KBM-7 (cell line): ENCODE results near the gene TAGLN3.

Source experiments
- DNase-seq: peaks from one replicate; pipeline ENCODE4 v3.0.0-alpha.2; 2015
- in situ Hi-C: fragments of 300-500 bp; cut with MboI; formaldehyde crosslinking; loops from 2 replicates; pipeline ENCODE4 v1.14.3; 2020; ENCODE audit warnings: low sequenced_read_pairs, low pct_unique_long_range_greater_than_20kb, mixed read lengths

Gene TAGLN3

GRCh38 chr3:111971533-111972130, 27.1 kb upstream of the TAGLN3 start:
- DNase-seq = no peak
- in situ Hi-C loops = loop anchor here (25.0 kb wide), 1 partner anchor 259 kb away; no protein-coding TSS in a partner anchor

DNA sequence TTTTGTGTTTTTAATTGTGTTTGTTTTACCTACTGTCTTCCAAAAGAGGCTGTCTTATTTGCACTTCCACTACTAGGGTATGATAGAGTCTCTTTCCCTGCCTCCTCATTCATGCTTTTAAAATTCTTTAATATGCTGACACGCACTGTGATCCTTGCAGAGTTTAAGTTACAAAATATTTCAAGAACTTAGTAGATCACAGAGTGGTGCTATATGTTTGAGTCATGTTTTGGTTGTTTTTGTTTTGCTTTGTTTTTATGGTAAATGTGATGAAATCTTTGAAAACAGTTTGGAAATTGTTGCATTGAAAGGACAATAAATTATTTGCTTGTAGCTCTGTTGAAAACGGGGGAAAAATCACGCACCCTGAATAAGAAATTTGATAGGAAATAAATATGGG, 25.8 kb upstream of the TAGLN3 start:
- DNase-seq = no peak
- in situ Hi-C loops = loop anchor here (25.0 kb wide), 1 partner anchor 261 kb away; no protein-coding TSS in a partner anchor

GRCh38 chr3:111975131-111975530, 23.6 kb upstream of the TAGLN3 start:
- no peak for DNase-seq
- in situ Hi-C loops = no loop called here

GRCh38 chr3:111976254-111976653, 22.5 kb upstream of the TAGLN3 start:
- no peak for DNase-seq

GRCh38 chr3:111978583-111979433, 19.9 kb upstream of the TAGLN3 start, which contains the start of gene ABHD10:
Gene ABHD10 (plus strand): TSS chr3:111979026. CDS start chr3:111979062, 36 bp downstream.
- in situ Hi-C loops = no loop called here
- peak; percentile 91 for DNase-seq

More at GRCh38 chr3:111976254-111976653, 22.5 kb upstream of the TAGLN3 start:
- in situ Hi-C loops = no loop called here

DNA sequence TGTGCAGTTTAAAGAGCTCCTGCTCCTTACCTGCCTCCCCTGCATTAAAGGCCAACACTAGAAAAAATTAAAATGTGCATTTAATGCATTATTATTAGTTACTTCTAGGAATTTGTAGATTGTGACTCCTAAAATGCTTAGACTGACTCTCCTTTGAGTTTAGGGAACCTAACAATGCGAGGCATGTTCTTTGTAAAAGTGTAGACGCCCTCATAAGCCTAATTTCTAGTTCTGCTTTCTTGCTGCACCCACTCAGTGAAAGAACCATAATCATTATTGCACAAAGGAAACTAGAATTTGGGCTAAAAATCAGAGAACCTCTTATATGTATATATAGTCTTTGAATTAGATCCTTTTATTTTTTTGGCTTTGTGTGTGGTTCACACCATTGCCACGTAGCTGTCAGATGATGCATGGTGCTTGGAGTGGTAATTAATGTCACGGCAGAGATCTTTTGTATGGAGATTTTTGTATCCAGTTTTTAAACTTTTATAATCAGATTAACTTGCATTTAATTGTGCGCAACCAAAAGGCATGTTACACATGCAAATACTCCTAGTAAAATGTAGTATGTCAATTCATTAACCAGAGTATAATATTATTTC, 19.2 kb upstream of the TAGLN3 start:
- peak; percentile 74 for DNase-seq
- in situ Hi-C loops = no loop called here

DNA sequence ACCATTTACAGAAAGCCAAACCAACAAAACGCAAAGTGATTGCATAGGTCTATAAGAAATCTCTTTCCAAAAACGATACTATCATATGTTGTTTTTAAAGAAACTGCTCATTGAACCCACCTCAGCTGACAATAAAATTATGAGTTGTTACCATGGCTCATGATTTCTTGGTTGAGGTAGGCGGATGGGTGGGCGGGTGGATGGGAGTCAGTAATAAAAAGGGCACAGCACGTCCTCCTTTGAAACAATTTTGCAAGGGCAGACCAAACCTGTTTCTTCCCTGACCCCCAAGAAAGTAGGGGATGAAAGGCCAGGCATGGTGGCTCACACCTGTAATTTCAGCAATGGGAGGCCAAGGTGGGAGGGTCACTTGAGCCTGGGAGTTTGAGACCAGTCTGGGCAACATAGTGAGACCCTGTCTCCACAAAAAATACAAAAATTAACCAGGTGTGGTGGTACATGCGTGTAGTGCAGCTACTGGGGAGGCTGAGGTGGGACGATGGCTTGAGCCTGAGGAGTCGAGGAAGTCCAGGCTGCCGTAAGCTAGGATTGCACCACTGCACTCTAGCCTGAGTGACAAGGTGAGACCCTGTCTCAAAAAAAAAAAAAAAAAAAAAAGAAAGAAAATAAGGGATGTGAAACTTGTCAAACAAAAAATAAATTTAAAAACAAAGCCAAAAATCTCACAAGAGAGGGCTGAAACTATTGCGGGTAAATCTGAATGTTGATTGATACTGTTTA, 17.8 kb upstream of the TAGLN3 start:
- in situ Hi-C loops = no loop called here

DNA sequence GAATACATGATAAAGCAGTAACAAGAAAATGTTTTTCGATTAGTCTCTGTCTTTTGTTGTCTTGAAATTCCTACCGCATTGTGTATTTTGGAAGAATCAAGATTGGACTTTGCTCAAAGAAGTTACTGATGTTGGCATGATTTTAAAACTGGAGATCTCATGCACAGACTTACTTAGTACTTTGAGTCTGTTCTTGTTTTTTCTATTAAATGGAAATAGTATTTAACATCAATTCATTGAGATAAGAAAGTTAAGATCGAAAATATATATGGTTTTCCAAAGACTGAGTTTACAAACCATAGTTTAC, 17.3 kb upstream of the TAGLN3 start:
- DNase-seq = no peak
- in situ Hi-C loops = no loop called here

More for the DNA sequence above, 17.8 kb upstream of the TAGLN3 start:
- no peak for DNase-seq

DNA sequence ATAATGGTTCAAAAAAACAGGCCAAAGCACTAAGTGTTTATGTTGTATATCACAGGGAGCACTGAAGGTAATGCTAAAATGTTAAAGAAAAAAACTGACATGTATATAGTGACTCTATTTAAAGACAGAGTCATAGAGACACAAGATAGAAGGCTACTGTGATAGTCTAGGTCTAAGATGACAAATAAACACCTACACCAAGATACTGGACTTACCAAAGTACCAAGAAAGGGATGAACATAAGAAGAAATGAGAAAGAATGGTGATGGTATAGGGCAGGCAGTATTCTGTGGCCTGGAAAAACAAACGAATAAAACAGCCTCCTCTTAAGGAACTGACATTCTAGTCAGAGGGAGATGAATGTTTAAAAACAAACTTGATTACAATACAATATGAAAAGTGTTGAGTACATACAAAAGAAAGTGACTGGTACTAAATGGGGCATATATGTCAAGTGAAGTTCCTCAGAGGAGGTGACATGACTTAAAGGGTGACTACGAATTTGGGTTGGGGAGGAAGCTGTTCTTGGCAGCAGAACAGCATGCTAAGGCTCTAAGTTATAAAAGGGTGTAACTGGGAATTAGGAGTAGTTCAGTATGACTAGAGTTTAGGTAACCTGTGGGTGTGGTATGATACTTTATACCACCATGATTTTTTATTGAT, 14.0 kb upstream of the TAGLN3 start:
- no peak for DNase-seq
- in situ Hi-C loops = no loop called here

DNA sequence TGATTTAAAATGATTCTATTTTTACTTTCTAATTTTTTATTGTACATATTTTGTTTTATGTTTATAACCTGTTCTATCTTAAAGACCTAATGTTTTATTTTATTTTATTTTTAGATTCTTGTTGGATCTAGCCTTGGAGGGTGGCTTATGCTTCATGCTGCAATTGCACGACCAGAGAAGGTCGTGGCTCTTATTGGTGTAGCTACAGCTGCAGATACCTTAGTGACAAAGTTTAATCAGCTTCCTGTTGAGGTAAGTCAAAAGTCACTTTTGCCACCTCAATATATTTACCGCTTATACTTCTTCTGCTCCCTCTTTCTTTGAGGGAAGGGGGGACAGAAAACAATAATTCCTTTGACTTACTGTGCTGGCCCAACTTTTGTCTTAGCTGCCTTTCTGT, 11.9 kb upstream of the TAGLN3 start:
- in situ Hi-C loops = no loop called here
- no peak for DNase-seq

DNA sequence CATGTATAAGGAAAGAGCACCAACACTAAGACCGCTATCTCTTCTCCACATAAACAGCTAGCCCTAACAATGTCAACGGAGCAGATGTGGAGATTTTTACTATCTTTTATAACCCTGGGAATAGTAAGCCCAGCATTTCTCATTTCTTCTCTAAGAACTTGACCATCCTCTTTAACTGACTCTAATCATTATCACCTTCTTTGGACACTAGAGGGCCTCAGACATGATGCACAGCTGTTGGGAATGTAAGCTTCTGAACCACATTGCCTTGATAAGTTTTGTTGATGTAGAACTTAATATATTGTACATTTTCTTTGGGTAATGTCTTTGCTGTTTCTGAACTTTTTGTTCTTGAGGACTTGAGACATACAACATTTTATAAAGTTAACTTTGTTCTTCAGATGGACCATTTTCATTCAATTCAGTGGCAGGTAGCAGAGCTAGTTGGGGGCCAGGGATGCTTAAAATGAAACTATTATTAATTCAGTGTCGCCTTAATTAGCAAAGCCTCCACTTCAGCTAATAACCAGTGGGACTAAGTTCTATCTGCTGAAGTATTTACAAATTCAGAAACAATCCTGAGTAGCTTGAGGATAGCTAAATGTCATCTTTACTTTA, 9.6 kb upstream of the TAGLN3 start:
- DNase-seq = peak; percentile 48
- in situ Hi-C loops = no loop called here

DNA sequence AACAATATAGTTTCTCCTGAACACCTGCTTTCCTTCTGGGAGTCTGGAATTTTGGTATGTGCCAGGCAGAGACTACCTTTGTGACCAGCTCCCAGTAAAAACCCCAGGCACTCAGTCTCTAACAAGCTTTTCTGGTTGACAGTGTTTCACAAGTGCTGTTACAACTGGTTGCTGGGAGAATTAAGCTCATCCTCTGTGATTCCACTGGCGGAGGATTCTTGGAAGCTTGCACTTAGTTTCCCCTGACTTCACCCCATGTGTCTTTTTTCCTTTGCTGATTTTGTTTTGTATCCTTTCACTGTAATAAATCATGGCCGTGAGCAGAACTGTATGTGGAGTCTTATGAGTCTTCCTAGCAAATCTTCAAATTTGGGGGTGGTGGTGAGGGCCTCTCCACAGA, 5.7 kb upstream of the TAGLN3 start:
- in situ Hi-C loops = no loop called here
- DNase-seq = no peak

- DNase-seq = no peak
- in situ Hi-C loops = no loop called here
Measured at GRCh38 chr3:111999484-112000324, 982 bp downstream of the TAGLN3 start.

GRCh38 chr3:112000367-112000771, 1.6 kb downstream of the TAGLN3 start:
- DNase-seq = no peak
- in situ Hi-C loops = no loop called here

DNA sequence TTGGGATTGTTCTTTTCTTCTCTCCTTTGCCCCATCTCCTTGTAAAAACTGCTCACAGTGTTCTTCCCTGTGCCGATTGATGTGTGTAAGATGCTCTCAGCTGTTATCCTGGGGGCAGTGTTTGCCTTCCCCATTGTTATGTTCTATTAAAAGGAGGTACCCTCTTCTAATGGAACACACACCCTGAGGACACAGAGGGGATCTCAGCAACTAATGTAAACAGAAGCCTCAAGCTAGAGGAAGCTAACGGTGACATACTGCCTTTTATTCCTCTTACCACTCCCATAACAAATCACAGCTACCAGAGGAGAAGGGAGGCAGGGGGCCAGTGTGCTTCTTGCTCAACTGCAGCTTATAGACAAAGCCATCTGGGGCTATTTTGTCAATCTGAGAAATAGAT, 2.2 kb downstream of the TAGLN3 start:
- in situ Hi-C loops = no loop called here
- no peak for DNase-seq

DNA sequence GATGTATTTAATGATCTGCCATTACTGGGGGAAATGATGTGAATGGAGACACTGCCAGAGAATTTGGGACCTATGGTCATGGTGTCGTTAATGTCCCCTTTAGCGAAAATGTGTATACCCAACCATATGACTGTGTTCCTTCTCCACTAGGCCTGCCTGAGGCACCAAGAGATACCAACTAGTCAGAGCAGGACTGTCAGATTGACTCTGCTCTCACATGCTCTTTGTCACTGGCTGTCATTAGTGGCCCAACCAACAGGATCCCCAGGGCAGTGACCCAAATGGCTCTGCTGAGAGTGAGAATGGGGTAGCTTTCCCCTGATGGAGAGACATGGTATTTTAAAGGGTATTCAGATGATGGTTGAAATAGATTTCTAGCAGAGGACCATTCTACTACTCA, 2.8 kb downstream of the TAGLN3 start:
- in situ Hi-C loops = no loop called here
- no peak for DNase-seq

DNA sequence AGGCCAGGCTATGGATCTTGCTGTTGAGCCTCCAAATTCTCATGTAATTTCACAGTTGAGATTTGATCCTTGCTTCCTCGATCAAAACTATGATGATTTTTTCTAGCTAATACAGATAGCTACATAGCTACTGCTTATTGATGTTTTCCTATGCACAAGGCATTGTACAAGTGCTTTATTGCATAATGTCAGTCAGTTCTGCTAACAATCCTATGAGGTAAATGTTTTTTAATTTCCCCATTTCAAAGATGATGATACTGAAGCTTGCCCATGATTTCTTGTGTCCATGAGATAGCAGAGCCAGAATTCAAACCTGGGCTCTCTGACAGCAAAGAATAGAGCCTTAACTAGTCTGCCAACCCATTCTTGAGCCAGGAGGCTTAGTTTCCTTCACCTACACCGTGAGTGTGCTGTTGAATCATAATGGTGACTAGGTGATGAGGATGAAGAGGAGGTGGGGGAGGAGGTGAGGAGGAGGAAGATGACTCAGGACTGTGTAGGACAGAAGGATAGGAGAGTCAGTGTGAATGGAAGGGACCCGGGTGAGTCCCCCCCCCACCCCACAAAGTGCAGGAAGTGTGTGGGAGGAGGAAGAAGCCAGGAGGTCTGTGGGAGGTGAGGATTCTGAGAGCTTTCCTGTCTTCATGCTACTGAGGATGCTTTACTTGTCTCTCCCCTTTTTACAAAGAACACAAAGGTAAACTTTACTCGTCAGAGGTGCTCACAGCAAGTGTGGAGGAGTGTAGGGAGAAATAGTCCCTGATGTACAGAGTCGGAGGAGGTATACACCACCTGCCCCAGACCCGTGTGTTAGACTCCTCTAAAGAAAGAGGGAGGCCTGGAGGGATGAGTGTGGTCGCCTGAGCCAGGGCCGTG, 3.6 kb downstream of the TAGLN3 start:
- no peak for DNase-seq
- in situ Hi-C loops = no loop called here
